Inferior parietal cortex (tissue), 1 donor: Measurements from ENCODE around the gene TMEM126B.
"Not testable (repeated sequence)": the region's sequence is repeated elsewhere in the genome, so short reads cannot be mapped to it uniquely, and the experiment has no call there.

Experiments
- DNase-seq: peaks from one replicate; pipeline ENCODE4 v3.0.0-alpha.2; 2016; ENCODE audit errors: extremely low spot score

Gene TMEM126B

GRCh38 chr11:85647604-85648299 is 19.4 kb downstream of the TMEM126B start, which contains the start of gene TMEM126A:
TSS of gene TMEM126A (plus strand) at chr11:85647967. CDS start at chr11:85650256, 2,289 bp downstream.
- peak; percentile 91 for DNase-seq

- DNase-seq = no peak
Measured at GRCh38 chr11:85651118-85651517, 22.7 kb downstream of the TMEM126B start.

GRCh38 chr11:85652786-85653447 is 24.5 kb downstream of the TMEM126B start:
- no peak for DNase-seq

- not testable (repeated sequence) for DNase-seq
Measured at GRCh38 chr11:85654343-85654742, 25.9 kb downstream of the TMEM126B start.

GRCh38 chr11:85656777-85657176 is 28.4 kb downstream of the TMEM126B start:
- DNase-seq = no peak

- no peak for DNase-seq
Measured at GRCh38 chr11:85658180-85658579, 29.8 kb downstream of the TMEM126B start.

- DNase-seq = no peak
Measured at GRCh38 chr11:85661972-85662664, 33.7 kb downstream of the TMEM126B start.

GRCh38 chr11:85663080-85663752 is 34.8 kb downstream of the TMEM126B start:
- no peak for DNase-seq

- DNase-seq = peak; percentile 69
Measured at GRCh38 chr11:85663753-85664614, 35.6 kb downstream of the TMEM126B start.

- peak; percentile 97 for DNase-seq
Measured at GRCh38 chr11:85664615-85665481, 36.5 kb downstream of the TMEM126B start, which contains the start of gene CREBZF. TSS of gene CREBZF (minus strand) at chr11:85665129. CDS start at chr11:85664875, 254 bp downstream.

- DNase-seq = no peak
Measured at GRCh38 chr11:85665733-85666132, 37.3 kb downstream of the TMEM126B start.

- no peak for DNase-seq
Measured at GRCh38 chr11:85666687-85667086, 38.3 kb downstream of the TMEM126B start.

- no peak for DNase-seq
Measured at GRCh38 chr11:85668157-85668556, 39.8 kb downstream of the TMEM126B start.

GRCh38 chr11:85670949-85671663 is 42.7 kb downstream of the TMEM126B start:
- not testable (repeated sequence) for DNase-seq

GRCh38 chr11:85672105-85672902 is 43.9 kb downstream of the TMEM126B start:
- no peak for DNase-seq

GRCh38 chr11:85673393-85673792 is 45.0 kb downstream of the TMEM126B start:
- no peak for DNase-seq

GRCh38 chr11:85679576-85679975 is 51.2 kb downstream of the TMEM126B start:
- DNase-seq = no peak

- DNase-seq = no peak
Measured at GRCh38 chr11:85680897-85681296, 52.5 kb downstream of the TMEM126B start.
